ENCODE measurements around the gene SLC41A1. TPM values are rescaled to one million over a fixed set of nuclear protein-coding genes. Genes with fewer than 3 reads are reported as not detected.
A peak's percentile ranks its signal among the peaks of the same experiment; 100 is the strongest.

SLC41A1 gene
- total RNA-seq, 6 donors from 2014 or later = 17.8 to 35.1 (median 27.3) TPM

GRCh38 chr1:205813755-205814058, 709 bp upstream of the SLC41A1 start:
- peak overlapping the region; percentile 81 to 89 (median 86) for H3K4me3 ChIP-seq
- TF ChIP-seq POLR2A (IDR thresholded peaks at IDR 0.05) (no peak), POLR2AphosphoS5 (IDR thresholded peaks at IDR 0.05) (peak in 1 of 2 donors; percentile 34)
- TF ChIP-seq, protein P1, sequence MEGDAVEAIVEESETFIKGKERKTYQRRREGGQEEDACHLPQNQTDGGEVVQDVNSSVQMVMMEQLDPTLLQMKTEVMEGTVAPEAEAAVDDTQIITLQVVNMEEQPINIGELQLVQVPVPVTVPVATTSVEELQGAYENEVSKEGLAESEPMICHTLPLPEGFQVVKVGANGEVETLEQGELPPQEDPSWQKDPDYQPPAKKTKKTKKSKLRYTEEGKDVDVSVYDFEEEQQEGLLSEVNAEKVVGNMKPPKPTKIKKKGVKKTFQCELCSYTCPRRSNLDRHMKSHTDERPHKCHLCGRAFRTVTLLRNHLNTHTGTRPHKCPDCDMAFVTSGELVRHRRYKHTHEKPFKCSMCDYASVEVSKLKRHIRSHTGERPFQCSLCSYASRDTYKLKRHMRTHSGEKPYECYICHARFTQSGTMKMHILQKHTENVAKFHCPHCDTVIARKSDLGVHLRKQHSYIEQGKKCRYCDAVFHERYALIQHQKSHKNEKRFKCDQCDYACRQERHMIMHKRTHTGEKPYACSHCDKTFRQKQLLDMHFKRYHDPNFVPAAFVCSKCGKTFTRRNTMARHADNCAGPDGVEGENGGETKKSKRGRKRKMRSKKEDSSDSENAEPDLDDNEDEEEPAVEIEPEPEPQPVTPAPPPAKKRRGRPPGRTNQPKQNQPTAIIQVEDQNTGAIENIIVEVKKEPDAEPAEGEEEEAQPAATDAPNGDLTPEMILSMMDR (IDR thresholded peaks at IDR 0.05) = no peak
- H3K9me3 ChIP-seq = no peaks in the 10 kb centered on the region
- no peaks in the 10 kb centered on the region for H3K27me3 ChIP-seq
- no peak for ATAC-seq (ENCODE audit: low FRiP score in 2 of 2)
- H3K27ac ChIP-seq = peak overlapping the region; percentile 81 to 92 (median 92)
- DNase-seq = no peak
- 5 to 6% methylated on average over 5 to 14 of the region's 14 CpGs for WGBS, 2 donors
- H3K4me1 ChIP-seq = peaks cover 30 to 45% (median 36%) of the 10 kb centered on the region in 4 donors
- H3K36me3 ChIP-seq = peaks cover 0 to 7% (median 0%) of the 10 kb centered on the region in 4 donors

DNA sequence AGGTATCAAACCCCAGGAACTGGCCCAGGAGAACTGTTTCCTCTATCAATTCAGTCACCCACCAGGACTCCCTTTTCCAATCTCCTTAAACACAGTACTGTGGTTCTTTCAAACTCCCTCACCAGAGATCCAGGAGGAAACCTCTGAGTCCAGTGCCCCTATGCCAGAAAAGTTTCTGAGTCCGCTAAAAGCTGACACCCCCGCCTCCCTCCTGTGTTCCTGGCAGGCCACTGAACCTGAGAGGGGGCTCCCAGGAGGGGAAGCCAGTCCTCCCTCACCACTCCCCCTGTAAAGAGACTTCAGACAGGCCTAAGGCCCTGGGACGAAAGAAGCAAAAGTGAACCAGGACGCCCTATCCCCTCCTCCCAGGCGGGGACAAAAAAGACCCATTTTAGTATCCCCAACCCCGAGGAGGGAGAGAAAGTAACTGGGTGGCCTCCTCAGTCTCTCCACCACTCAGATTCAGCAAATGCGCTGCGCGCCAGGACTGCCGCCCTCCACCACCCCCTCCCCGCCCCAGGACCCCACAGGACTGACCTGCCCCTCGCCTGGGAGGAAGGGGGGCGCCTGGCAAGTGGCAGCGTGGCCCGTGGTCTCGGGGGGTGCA, 624 bp downstream of the SLC41A1 start:
- peak; percentile 15 to 53 for ATAC-seq (ENCODE audit: low FRiP score in 2 of 2)
- no peak for TF ChIP-seq POLR2A (IDR thresholded peaks at IDR 0.05)
- TF ChIP-seq EP300 (IDR thresholded peaks at IDR 0.05) = no peak
- TF ChIP-seq, protein P1 (IDR thresholded peaks at IDR 0.05) = no peak
- TF ChIP-seq POLR2AphosphoS5 (IDR thresholded peaks at IDR 0.05) = no peak
- H3K4me3 ChIP-seq = peak overlapping the region; percentile 81 to 89 (median 86)
- peak in 1 of 2 donors; percentile 28 for DNase-seq
- no peaks in the 10 kb centered on the region for H3K27me3 ChIP-seq
- H3K9me3 ChIP-seq = no peaks in the 10 kb centered on the region
- H3K36me3 ChIP-seq = peaks cover 0 to 7% (median 0%) of the 10 kb centered on the region in 4 donors
- peaks cover 30 to 53% (median 37%) of the 10 kb centered on the region in 4 donors for H3K4me1 ChIP-seq
- peak overlapping the region; percentile 81 to 92 (median 92) for H3K27ac ChIP-seq
- whole genome bisulfite sequencing, 2 donors = 0 to 2% methylated on average over 3 to 13 of the region's 16 CpGs

GRCh38 chr1:205811660-205812059, 1.3 kb downstream of the SLC41A1 start:
- H3K4me1 ChIP-seq = peaks cover 30 to 53% (median 37%) of the 10 kb centered on the region in 4 donors
- H3K27me3 ChIP-seq = no peaks in the 10 kb centered on the region
- no peak for TF ChIP-seq POLR2AphosphoS5 (IDR thresholded peaks at IDR 0.05)
- TF ChIP-seq POLR2A (IDR thresholded peaks at IDR 0.05) = no peak
- TF ChIP-seq, protein P1 (IDR thresholded peaks at IDR 0.05) = no peak
- TF ChIP-seq EP300 (IDR thresholded peaks at IDR 0.05) = no peak
- DNase-seq (peak in 1 of 2 donors; percentile 72), ATAC-seq (ENCODE audit: low FRiP score in 2 of 2) (no peak)
- peak overlapping the region in 3 of 4 donors; percentile 83 to 89 (median 88) for H3K4me3 ChIP-seq
- WGBS, 2 donors = 34 to 39% methylated on average over 4 to 5 of the region's 5 CpGs
- H3K36me3 ChIP-seq = peaks cover 0 to 7% (median 0%) of the 10 kb centered on the region in 4 donors
- H3K27ac ChIP-seq = peak overlapping the region in 3 of 4 donors; percentile 81 to 92 (median 92)
- no peaks in the 10 kb centered on the region for H3K9me3 ChIP-seq

DNA sequence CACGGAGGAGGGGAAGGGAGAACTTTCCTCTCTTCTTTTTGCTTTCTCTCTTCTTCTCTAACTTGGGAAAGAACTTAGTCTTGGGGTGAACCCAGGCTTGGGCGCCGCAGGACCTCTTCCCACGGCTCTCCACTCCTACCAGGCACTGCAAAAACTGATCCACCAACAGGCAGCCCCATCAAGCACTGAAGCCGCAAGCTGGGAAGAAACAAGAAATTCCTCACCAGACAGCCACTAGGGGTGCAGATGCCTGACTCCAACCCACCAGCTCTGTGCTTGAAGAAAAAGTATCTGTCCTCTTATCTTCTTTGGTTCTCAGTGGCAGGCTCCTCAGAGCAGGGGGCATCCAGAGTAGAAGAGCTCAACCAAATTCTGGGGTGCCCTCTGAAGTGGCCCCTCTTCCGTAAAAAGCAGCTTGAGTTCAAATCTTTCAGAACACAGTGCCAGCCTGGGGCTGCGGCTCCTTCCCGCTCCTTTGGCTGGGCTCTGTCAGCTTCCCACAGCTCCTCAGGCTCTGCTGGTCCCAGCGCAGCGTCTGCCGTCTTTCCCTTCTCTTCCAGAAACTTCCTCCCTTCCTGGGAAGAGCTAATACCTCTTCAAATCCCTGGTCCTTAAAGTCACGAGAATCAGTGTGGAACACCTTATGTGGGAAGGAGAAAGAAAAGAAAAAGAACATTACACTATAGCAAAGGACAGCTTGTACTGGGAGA, 2.4 kb downstream of the SLC41A1 start:
- Histone ChIP-seq H3K36me3 (peaks cover 0 to 7% (median 0%) of the 10 kb centered on the region in 4 donors), H3K27ac (no peak overlapping the region), H3K27me3 (no peaks in the 10 kb centered on the region), H3K4me1 (peaks cover 34 to 58% (median 45%) of the 10 kb centered on the region in 4 donors), H3K9me3 (no peaks in the 10 kb centered on the region), H3K4me3 (no peak overlapping the region)
- no peak for TF ChIP-seq POLR2A (IDR thresholded peaks at IDR 0.05)
- TF ChIP-seq, protein P1 (IDR thresholded peaks at IDR 0.05) = peak in 1 of 6 experiments; percentile 7
- no peak for TF ChIP-seq POLR2AphosphoS5 (IDR thresholded peaks at IDR 0.05)
- TF ChIP-seq EP300 (IDR thresholded peaks at IDR 0.05) = no peak
- DNase-seq = no peak
- WGBS, 2 donors = 85 to 89% methylated on average over 12 of the region's 12 CpGs
- ATAC-seq (ENCODE audit: low FRiP score in 2 of 2) = no peak
